Neural cell (in vitro differentiated cells): ENCODE data around the gene CTRB1.

Experiments used
- CTCF ChIP-seq: fragments of 450-650 bp; IDR thresholded peaks from 2 replicates; pipeline ENCODE4 v1.5.1; 2014; ENCODE audit warnings: antibody characterized with exemption, mild to moderate bottlenecking, moderate library complexity; ENCODE audit not compliant: poor library complexity, severe bottlenecking
- RAD21 ChIP-seq: fragments of 450-650 bp; conservative IDR thresholded peaks from 2 replicates; pipeline ENCODE4 v1.6.1; 2014; ENCODE audit warnings: antibody characterized with exemption, mild to moderate bottlenecking, moderate library complexity

DNA sequence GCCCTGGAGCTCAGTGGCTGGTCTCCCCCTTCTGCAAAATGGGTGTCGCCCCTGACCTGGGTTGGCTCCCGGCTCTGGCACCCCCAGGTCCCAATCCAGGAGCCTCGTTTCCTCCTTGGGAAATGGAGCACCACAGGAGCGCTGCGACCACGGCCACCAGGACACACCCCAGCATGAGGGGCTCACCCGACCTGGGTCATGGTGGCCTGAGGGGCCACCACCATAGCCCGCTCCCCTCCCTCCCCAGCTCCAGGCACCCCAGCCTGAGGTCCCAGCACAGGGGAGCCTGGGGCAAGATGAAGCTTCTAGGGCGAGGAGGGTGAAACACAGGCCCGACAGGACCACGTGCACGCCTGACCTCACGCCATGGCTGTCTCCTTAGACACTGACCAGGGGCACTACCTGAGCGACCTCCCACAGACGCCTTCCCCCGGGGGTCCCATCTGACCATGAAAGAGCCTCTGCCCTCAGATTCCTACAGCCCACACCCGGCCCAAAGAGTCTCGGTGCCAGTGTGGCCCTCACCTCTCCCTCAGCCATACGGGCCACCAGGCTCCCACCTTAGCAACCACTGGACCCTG, 20.8 kb downstream of the CTRB1 start:
- no peak for TF ChIP-seq CTCF
- no peak for TF ChIP-seq RAD21
